GM12873 (cell line): ENCODE measurements around the gene CHGA.

Source experiments
- CTCF ChIP-seq: IDR thresholded peaks from 2 replicates; pipeline ENCODE4 v1.5.1; 2012; ENCODE audit warnings: low read depth, mild to moderate bottlenecking, moderate library complexity, low read length, control low read depth; ENCODE audit not compliant: insufficient read depth; ENCODE audit errors: missing control alignments

CHGA gene

GRCh38 chr14:92965281-92965680 lies 42.3 kb downstream of the CHGA start:
- TF ChIP-seq CTCF, result no peak

- no peak for TF ChIP-seq CTCF
These were observed 44.5 kb downstream of the CHGA start for GRCh38 chr14:92967346-92967926.

GRCh38 chr14:92968291-92969020 lies 45.5 kb downstream of the CHGA start:
- no peak for TF ChIP-seq CTCF

GRCh38 chr14:92969430-92969829 lies 46.5 kb downstream of the CHGA start:
- no peak for TF ChIP-seq CTCF

- TF ChIP-seq CTCF, result no peak
These were observed 46.9 kb downstream of the CHGA start for GRCh38 chr14:92969871-92970270.

- TF ChIP-seq CTCF, result no peak
These were observed 47.3 kb downstream of the CHGA start for GRCh38 chr14:92970271-92970670.

- no peak for TF ChIP-seq CTCF
These were observed 48.7 kb downstream of the CHGA start for GRCh38 chr14:92971601-92972180.
